Transverse colon (tissue), 4 donors: Measurements from ENCODE around the gene UBAC2. TPM values are rescaled to one million over a fixed set of nuclear protein-coding genes. Genes with fewer than 3 reads are reported as not detected.

ENCODE experiments used
- DNase-seq: peaks from one replicate; pipeline ENCODE4 v3.0.0-alpha.2; 2019
- H3K27ac ChIP-seq, 4 donors: fragments of 200-600 bp; sonication (generic); 2 replicates each; pipeline ENCODE4 v1.5.1; 2016 to 2018; ENCODE audit warnings: inconsistent platforms in 4 of 4
- H3K27me3 ChIP-seq: fragments of 200-600 bp; sonication (generic); 2 replicates; pipeline ENCODE4 v1.5.1; 2017; ENCODE audit warnings: inconsistent platforms
- H3K36me3 ChIP-seq, 4 donors: fragments of 200-600 bp; sonication (generic); 2 replicates each; pipeline ENCODE4 v1.5.1; 2017 to 2019; ENCODE audit warnings: inconsistent platforms in 4 of 4
- H3K4me1 ChIP-seq, 4 donors: fragments of 200-600 bp; sonication (generic); 2 replicates each; pipeline ENCODE4 v1.5.1; 2017 to 2020; ENCODE audit warnings: inconsistent platforms in 4 of 4
- H3K4me3 ChIP-seq, 4 donors: fragments of 200-600 bp; sonication (generic); 1 replicate in 1 of 4; 2 replicates in 3 of 4; pipeline versions ENCODE4 v1.5.1 to v1.6.1; 2017 to 2019; ENCODE audit warnings: inconsistent platforms in 4 of 4
- H3K9me3 ChIP-seq, 2 donors: fragments of 200-600 bp; sonication (generic); 2 replicates each; pipeline ENCODE4 v1.5.1; 2017 to 2019; ENCODE audit warnings: inconsistent platforms in 2 of 2
- CTCF ChIP-seq, 5 experiments: fragments of 200-600 bp in 3 of 5; fragments of 450-650 bp in 2 of 5; sonication (generic) in 3 of 5; IDR thresholded peaks; 1 replicate in 2 of 5; 2 replicates in 3 of 5; pipeline ENCODE4 v1.5.1; 2016 to 2017; ENCODE audit warnings: antibody characterized with exemption in 5 of 5, inconsistent platforms in 3 of 5, mild to moderate bottlenecking in 2 of 5, moderate library complexity in 1 of 5
- EP300 ChIP-seq: sonication (generic); formaldehyde crosslinking; IDR thresholded peaks from one replicate; pipeline ENCODE4 v1.6.1; 2017; ENCODE audit warnings: antibody characterized with exemption, low read depth
- POLR2A ChIP-seq: fragments of 450-650 bp; IDR thresholded peaks from one replicate; pipeline ENCODE4 v1.6.1; 2016; ENCODE audit warnings: antibody characterized with exemption, mild to moderate bottlenecking, moderate library complexity
- POLR2AphosphoS5 ChIP-seq, 3 donors: sonication (generic); formaldehyde crosslinking; IDR thresholded peaks; one replicate each; pipeline ENCODE4 v1.6.1; 2016; ENCODE audit warnings: antibody characterized with exemption in 3 of 3
- WGBS, 2 donors: methylation state at CpG; one replicate each; pipeline ENCODE4 v1.1.5; 2018; ENCODE audit warnings: low coverage in 1 of 2; 5-methylcytosine and 5-hydroxymethylcytosine counted together
- in situ Hi-C, 4 donors: fragments of 200-750 bp; cut with MboI; loops; one replicate each; pipeline versions ENCODE4 v1.15.0 to v1.15.1; 2017; ENCODE audit warnings: low sequenced_read_pairs in 3 of 4, low pct_ligation_motif_present in 1 of 4, low pct_unique_long_range_greater_than_20kb in 1 of 4
- intact Hi-C: fragments of 100-400 bp; cut with DNase I; formaldehyde crosslinking; loops from one replicate; pipeline ENCODE4 v1.15.1; 2023; ENCODE audit warnings: low total_unique reads
- total RNA-seq, 4 donors: library from RNA; depleted of rRNA; stranded (reverse); fragments of >200 nt; gene quantifications; one replicate each; pipeline ENCODE4 v1.1.0, GENCODE V29; 2016

UBAC2 gene
- total RNA-seq, 4 donors from 2014 or later, result 34.4 to 77.3 (median 66.5) TPM

GRCh38 chr13:99412856-99413255 lies 212.2 kb downstream of the UBAC2 start:
- no peaks in the 10 kb centered on the region for H3K36me3 ChIP-seq
- DNase-seq, result no peak
- H3K27ac ChIP-seq, result no peak overlapping the region
- 81 to 82% methylated on average over 1 of the region's 1 CpG for WGBS, 2 donors
- no peaks in the 10 kb centered on the region for H3K27me3 ChIP-seq
- no peak overlapping the region for H3K4me3 ChIP-seq
- intact Hi-C loops, result no loop called here
- TF ChIP-seq POLR2A, result no peak
- TF ChIP-seq EP300, result no peak
- TF ChIP-seq CTCF (IDR thresholded peaks at IDR 0.05), result no peak
- in situ Hi-C loops, result no loop called here
- H3K4me1 ChIP-seq, result no peaks in the 10 kb centered on the region
- H3K9me3 ChIP-seq, result no peaks in the 10 kb centered on the region

- intact Hi-C loops (no loop called here), in situ Hi-C loops (no loop called here)
- Histone ChIP-seq H3K9me3 (no peaks in the 10 kb centered on the region), H3K27ac (no peak overlapping the region), H3K36me3 (no peaks in the 10 kb centered on the region), H3K4me1 (no peaks in the 10 kb centered on the region), H3K4me3 (no peak overlapping the region), H3K27me3 (no peaks in the 10 kb centered on the region)
- WGBS, 2 donors, result 84 to 87% methylated on average over 11 to 15 of the region's 15 CpGs
- TF ChIP-seq CTCF (IDR thresholded peaks at IDR 0.05) (no peak), POLR2AphosphoS5 (IDR thresholded peaks at IDR 0.05) (no peak), POLR2A (no peak), EP300 (no peak)
- no peak for DNase-seq
These were observed 213.7 kb downstream of the UBAC2 start for GRCh38 chr13:99414048-99414995.

GRCh38 chr13:99415014-99415650 lies 214.5 kb downstream of the UBAC2 start:
- no peak overlapping the region for H3K4me3 ChIP-seq
- no peak overlapping the region for H3K27ac ChIP-seq
- TF ChIP-seq CTCF (IDR thresholded peaks at IDR 0.05), result no peak
- no peak for TF ChIP-seq POLR2A
- TF ChIP-seq POLR2AphosphoS5 (IDR thresholded peaks at IDR 0.05), result no peak
- TF ChIP-seq EP300, result no peak
- H3K4me1 ChIP-seq, result no peaks in the 10 kb centered on the region
- no peaks in the 10 kb centered on the region for H3K27me3 ChIP-seq
- H3K36me3 ChIP-seq, result no peaks in the 10 kb centered on the region
- WGBS, 2 donors, result 90 to 98% methylated on average over 4 to 13 of the region's 13 CpGs
- intact Hi-C loops, result no loop called here
- in situ Hi-C loops, result no loop called here
- H3K9me3 ChIP-seq, result no peaks in the 10 kb centered on the region
- no peak for DNase-seq

GRCh38 chr13:99415851-99416331 lies 215.2 kb downstream of the UBAC2 start:
- no peaks in the 10 kb centered on the region for H3K4me1 ChIP-seq
- no peak for DNase-seq
- TF ChIP-seq CTCF (IDR thresholded peaks at IDR 0.05) (no peak), POLR2AphosphoS5 (IDR thresholded peaks at IDR 0.05) (no peak), EP300 (no peak), POLR2A (no peak)
- intact Hi-C loops, result no loop called here
- H3K36me3 ChIP-seq, result no peaks in the 10 kb centered on the region
- 88% methylated on average over 14 of the region's 14 CpGs; no CpG with 5 or more reads in 1 of the 2 donors for WGBS, 2 donors
- no peaks in the 10 kb centered on the region for H3K27me3 ChIP-seq
- H3K27ac ChIP-seq, result no peak overlapping the region
- no peak overlapping the region for H3K4me3 ChIP-seq
- H3K9me3 ChIP-seq, result no peaks in the 10 kb centered on the region
- in situ Hi-C loops, result no loop called here
